Left renal pelvis (tissue), 4 donors: ENCODE data around the gene SH3PXD2B. TPM values are rescaled to one million over a fixed set of nuclear protein-coding genes. Genes with fewer than 3 reads are reported as not detected.
"Not testable (repeated sequence)": the region's sequence is repeated elsewhere in the genome, so short reads cannot be mapped to it uniquely, and the experiment has no call there.

ENCODE experiments used
- DNase-seq, 4 donors: peaks; one replicate each; pipeline ENCODE4 v3.0.0-alpha.2; 2013; ENCODE audit warnings: low read depth in 4 of 4, low spot score in 3 of 4
- polyA plus RNA-seq, 4 donors: library from polyadenylated mRNA; unstranded; fragments of 120-200 nt; gene quantifications; one replicate each; pipeline ENCODE4 v1.2.1, GENCODE V29; 2013; ENCODE audit not compliant: insufficient read length in 4 of 4

Gene SH3PXD2B
- polyA plus RNA-seq, 4 donors: 28.2 to 63.9 (median 35.1) TPM

DNA sequence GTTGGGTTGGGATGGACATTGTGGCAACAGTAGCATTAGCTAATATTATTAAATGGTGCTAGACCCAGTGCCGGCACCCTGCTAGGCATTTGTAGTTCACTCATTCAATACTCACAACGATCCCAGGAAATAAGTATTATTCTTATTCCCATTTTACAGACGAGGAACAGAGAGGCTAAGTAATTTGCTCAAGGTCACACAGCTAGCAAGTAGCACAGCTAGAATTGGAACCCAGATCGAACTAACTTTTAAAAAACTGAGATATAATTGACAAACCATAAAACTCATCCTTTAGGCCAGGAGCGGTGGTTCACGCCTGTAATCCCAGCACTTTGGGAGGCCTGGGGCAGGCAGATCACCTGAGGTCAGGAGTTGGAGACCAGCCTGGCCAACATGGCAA lies 79.5 kb downstream of the SH3PXD2B start:
- DNase-seq: no peak

DNA sequence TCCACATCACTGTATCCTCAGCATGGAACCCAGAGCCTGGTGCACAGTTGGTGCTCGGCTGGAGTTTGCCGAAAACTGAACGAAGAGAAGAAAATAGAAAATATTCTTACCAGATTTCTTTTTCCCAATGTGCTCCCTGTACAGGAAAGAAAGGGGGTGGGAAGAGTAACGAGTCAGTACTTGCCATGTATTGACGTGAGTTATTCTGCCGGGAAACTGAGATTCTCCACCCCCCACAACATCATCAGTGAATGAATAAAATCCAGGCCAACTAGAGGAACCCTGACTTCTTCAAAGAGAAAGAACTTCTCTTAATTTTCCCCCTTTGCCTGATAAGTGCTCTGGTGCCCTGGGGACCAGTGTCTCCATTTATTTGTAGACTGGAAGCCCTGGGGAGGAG lies 80.6 kb downstream of the SH3PXD2B start:
- no peak for DNase-seq

GRCh38 chr5:172371684-172372083 lies 82.6 kb downstream of the SH3PXD2B start:
- no peak for DNase-seq

DNA sequence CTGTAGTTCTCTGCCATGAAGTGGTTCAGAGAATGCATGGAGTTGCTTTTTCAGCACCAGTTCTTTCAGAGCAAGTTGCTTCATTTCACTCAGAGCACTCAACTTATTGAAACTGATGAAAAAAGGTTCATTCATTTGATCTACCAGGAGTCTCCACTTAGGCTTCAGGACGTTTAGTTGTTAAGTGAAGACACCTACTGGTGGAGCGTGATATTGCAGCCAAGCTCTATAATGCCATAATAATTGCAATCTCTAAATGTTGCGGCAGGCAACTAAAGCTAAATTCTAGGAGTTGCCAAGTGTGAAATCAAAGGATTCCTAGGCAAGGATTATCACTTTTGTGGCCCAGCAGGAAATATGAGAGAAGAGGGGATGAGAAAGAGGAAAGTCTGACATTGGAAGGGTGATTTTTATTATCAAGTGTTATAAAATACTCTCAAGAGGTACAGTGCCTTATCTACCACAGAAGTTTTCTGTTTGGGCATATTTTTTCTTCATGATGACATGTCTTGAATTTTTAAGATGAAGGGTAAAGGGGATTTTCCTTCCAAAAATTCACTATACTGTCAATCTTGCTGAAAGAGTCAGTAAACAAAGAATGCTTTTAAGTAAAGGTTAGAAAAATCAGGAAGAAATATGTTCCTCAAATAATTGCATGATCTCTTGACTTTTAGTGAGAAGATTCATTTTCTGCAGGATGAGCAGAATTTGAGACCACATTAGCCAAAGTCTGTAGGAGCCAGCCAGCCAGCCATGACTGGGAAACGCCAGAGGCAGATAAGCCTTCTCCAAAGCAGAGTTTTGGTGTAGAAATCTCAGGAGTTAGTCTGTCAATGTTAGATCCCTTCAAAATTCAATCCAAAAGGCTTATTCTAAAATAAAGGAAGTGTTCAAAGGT lies 83.4 kb downstream of the SH3PXD2B start:
- no peak for DNase-seq

DNA sequence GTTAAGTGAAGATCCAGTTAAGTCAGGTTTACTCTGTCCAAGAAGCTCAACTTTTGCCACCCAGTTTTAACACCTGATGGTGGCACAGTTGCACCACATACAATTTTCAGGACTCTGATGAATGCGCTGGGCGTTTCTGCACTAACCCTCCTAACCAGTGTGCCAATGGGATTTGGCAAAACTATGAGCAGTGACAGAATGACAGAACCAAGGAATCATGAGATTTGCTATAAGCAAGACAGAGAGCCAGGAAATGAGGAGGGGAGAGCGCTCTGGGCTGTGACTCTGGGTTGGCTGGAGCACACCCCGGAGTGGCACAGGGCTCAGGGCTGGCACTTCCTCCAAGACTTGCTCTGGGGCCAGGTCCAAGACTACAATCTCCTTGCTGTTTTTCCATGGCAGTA lies 84.1 kb downstream of the SH3PXD2B start:
- no peak for DNase-seq

DNA sequence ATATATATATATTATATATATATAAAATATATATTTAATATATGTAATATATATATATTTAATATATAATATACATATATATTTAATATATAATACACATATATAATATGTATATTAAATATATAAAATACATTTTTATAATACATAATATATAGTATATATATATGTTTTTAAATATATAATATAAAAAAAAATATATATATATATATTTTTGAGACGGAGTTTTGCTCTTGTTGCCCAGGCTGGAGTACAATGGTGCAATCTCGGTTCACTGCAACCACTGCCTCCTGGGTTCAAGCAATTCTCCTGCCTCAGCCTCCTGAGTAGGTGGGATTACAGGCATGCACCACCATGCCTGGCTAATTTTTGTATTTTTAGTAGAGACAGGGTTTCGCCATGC lies 85.6 kb downstream of the SH3PXD2B start:
- DNase-seq: not testable (repeated sequence)

DNA sequence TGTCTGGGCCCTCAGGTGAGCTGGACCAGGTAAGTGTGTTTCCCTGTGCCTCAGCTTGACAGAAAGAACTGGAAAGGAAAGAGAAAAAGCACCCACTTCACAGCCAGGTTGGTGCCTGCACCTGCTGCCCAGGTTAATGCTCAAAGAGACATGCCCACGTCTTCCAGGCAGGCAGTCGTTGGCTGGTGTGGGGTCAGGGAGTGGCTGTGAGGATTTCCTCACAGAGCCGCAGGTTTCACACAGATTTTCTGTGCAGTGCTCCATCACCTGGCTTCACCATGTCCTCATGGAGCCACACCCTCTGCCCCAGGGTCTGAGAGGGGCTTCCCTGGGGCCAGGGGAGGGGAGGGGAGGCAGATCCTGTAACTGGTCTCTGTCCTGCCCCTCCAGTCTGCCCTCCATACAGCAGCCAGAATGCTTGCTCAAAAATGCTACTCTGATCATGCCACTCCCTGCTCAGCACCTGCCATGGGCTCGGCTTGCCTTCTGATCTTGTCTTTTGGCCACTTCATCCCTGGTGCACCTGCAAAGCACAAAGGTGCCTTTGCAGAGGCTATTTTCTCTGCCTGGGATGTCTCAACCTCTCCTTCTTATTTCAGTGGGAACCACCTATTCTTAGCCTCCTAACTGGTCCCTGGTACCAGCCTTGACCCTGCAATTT lies 88.2 kb downstream of the SH3PXD2B start:
- no peak for DNase-seq

- no peak for DNase-seq
Measured at GRCh38 chr5:172364773-172365172, 89.6 kb downstream of the SH3PXD2B start.

DNA sequence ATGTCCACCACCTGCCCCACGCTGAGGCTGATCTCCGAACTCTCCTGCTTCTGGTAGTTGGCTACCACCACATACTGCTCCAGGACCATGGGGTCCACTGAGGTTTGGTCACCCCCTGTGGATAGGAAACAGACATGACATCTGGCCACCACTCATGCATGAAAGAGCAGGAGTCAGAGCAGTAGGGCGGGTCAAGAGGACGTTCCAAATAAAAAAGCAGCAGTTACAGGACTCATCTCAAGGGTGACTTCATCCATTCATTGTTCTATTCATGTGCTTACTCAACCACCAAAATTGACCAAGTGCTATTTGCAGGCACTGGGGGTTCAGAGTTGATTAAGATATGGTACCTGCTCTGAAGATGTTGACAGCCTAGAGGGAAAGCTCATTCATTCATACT lies 91.6 kb downstream of the SH3PXD2B start:
- DNase-seq: no peak

- no peak for DNase-seq
Measured at GRCh38 chr5:172361566-172362238, 92.6 kb downstream of the SH3PXD2B start.

- no peak for DNase-seq
Measured at GRCh38 chr5:172358345-172358744, 96.0 kb downstream of the SH3PXD2B start.

- no peak for DNase-seq
Measured at GRCh38 chr5:172356527-172356926, 97.8 kb downstream of the SH3PXD2B start.

- no peak for DNase-seq
Measured at GRCh38 chr5:172356047-172356446, 98.3 kb downstream of the SH3PXD2B start.

DNA sequence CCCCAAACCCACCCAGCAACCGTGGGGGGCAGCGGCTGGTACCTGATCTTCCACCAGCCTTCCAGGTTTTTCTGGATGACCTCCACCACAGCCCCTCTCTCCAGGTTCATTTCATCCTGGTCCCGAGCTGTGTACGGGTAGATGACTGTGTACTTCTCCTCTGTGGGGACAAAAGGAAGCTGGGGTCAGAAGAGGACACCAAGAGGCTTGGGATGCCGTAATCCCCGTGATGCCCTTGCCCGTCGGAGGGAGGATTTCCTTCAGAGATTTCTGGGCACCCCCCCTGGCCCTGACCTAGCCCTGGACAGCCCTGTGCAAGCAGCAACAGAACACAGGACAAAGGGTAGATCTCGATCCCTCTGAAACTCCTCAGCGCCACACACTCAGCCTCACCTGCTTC lies 100.5 kb downstream of the SH3PXD2B start:
- no peak for DNase-seq

- DNase-seq: no peak
Measured at GRCh38 chr5:172353271-172353812, 101.0 kb downstream of the SH3PXD2B start.

DNA sequence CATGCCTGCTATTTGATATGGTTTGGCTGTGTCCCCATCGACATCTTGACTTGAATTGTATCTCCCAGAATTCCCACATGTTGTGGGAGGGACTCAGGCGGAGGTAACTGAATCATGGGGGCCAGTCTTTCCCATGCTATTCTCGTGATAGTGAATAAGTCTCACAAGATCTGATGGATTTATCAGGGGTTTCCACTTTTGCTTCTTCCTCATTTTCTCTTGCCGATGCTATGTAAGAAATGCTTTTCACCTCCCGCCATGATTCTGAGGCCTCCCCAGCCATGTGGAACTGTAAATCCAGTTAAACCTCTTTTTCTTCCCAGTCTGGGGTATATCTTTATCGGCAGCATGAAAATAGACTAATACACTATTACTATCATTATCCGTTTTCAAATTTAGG lies 101.8 kb downstream of the SH3PXD2B start:
- not testable (repeated sequence) for DNase-seq

- DNase-seq: no peak
Measured at GRCh38 chr5:172351240-172351778, 103.0 kb downstream of the SH3PXD2B start.

GRCh38 chr5:172350212-172351181 lies 103.8 kb downstream of the SH3PXD2B start:
- DNase-seq: no peak

DNA sequence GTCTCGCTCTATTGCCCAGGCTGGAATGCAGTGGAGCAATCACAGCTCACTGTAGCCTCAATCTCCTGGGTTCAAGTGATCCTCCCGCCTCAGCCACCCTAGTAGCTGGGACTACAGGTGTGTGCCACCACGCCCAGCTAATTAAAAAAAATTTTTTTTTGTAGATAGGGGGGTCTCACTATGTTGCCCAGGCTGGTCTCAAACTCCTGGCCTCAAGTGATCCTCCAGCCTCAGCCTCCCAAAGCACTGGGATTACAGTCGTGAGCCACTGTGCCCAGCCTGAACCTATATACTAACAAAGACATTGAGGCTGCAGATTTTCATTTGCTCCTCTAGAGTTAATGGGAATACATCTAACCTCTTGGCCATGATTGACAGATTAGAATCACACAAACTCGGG lies 105.6 kb downstream of the SH3PXD2B start:
- DNase-seq: not testable (repeated sequence)

GRCh38 chr5:172348084-172348483 lies 106.2 kb downstream of the SH3PXD2B start:
- no peak for DNase-seq
